DND-41 (cell line): ENCODE measurements around the gene RBMS3.

Experiments used
- ATAC-seq: fragments of 200-7000 bp; cut with Tn5 transposase; 3 replicates; pipeline ENCODE4 v1.9.1; 2021; ENCODE audit warnings: low read depth; ENCODE audit not compliant: insufficient read depth
- DNase-seq: peaks from one replicate; pipeline ENCODE4 v3.0.0-alpha.2; 2020
- H2AFZ ChIP-seq: 2 replicates; pipeline ENCODE4 v1.6.0; 2012; ENCODE audit warnings: low read depth, low read length
- H3K27ac ChIP-seq: 2 replicates; pipeline ENCODE4 v1.5.1; 2012; ENCODE audit warnings: low read length, inconsistent platforms
- H3K27me3 ChIP-seq: fragments of 200-600 bp; sonication (generic); 2 replicates; pipeline ENCODE4 v1.6.0; 2012; ENCODE audit warnings: low read length, mild to moderate bottlenecking, inconsistent platforms; ENCODE audit not compliant: insufficient read depth, poor library complexity
- H3K36me3 ChIP-seq: 2 replicates; pipeline ENCODE4 v1.5.1; 2012; ENCODE audit warnings: low read length, inconsistent platforms; ENCODE audit not compliant: insufficient read depth
- H3K4me1 ChIP-seq: 2 replicates; pipeline ENCODE4 v1.5.1; 2012; ENCODE audit warnings: mild to moderate bottlenecking, low read length; ENCODE audit not compliant: insufficient read depth
- H3K4me2 ChIP-seq: 2 replicates; pipeline ENCODE4 v1.6.0; 2012; ENCODE audit warnings: mild to moderate bottlenecking, moderate library complexity, low read length, inconsistent platforms; ENCODE audit not compliant: insufficient read depth
- H3K4me3 ChIP-seq, 2 experiments: fragments of 200-600 bp in 1 of 2; shearing (Covaris generic) in 1 of 2; 2 replicates each; pipeline ENCODE4 v1.5.1; 2012 to 2016; ENCODE audit warnings: inconsistent platforms in 2 of 2, low read length in 2 of 2, mild to moderate bottlenecking in 2 of 2, low read depth in 1 of 2, moderate library complexity in 1 of 2
- H3K79me2 ChIP-seq: 2 replicates; pipeline ENCODE4 v1.6.0; 2012; ENCODE audit warnings: low read length, inconsistent platforms; ENCODE audit not compliant: insufficient read depth
- H3K9ac ChIP-seq: 2 replicates; pipeline ENCODE4 v1.6.0; 2012; ENCODE audit warnings: low read depth, mild to moderate bottlenecking, inconsistent platforms, low read length, moderate library complexity
- H3K9me3 ChIP-seq: 2 replicates; pipeline ENCODE4 v1.5.1; 2012; ENCODE audit warnings: low read length, moderate library complexity, mild to moderate bottlenecking, inconsistent platforms; ENCODE audit not compliant: insufficient read depth, severe bottlenecking
- H4K20me1 ChIP-seq: 2 replicates; pipeline ENCODE4 v1.6.0; 2012; ENCODE audit warnings: low read length; ENCODE audit not compliant: insufficient read depth
- CTCF ChIP-seq: IDR thresholded peaks from 2 replicates; pipeline ENCODE4 v1.5.1; 2012; ENCODE audit warnings: borderline replicate concordance, low read length, moderate library complexity, mild to moderate bottlenecking; ENCODE audit not compliant: poor library complexity, severe bottlenecking; ENCODE audit errors: extremely low read depth
- EZH2 ChIP-seq: IDR thresholded peaks from 3 replicates; pipeline ENCODE4 v1.6.1; 2012; ENCODE audit warnings: borderline replicate concordance, low read depth, mild to moderate bottlenecking, moderate library complexity, low read length, inconsistent platforms; ENCODE audit not compliant: severe bottlenecking

Gene RBMS3

GRCh38 chr3:29281344-29282241 lies 722 bp downstream of the RBMS3 start:
- ATAC-seq: 0 out of 3 replicates have a peak, but pooled peaks have one; percentile 38
- no peaks in the 10 kb centered on the region for H3K27me3 ChIP-seq
- H3K36me3 ChIP-seq: no peaks in the 10 kb centered on the region
- H3K4me3 ChIP-seq: peak overlapping the region; percentile 16 to 59; a peak in 3 of 4 replicates
- H3K9me3 ChIP-seq: no peaks in the 10 kb centered on the region
- peaks cover 29% of the 10 kb centered on the region for H3K4me1 ChIP-seq
- H3K79me2 ChIP-seq: no peaks in the 10 kb centered on the region
- peak overlapping the region; percentile 76 for H3K4me2 ChIP-seq
- peak overlapping the region; percentile 44; the same call in 1 of the 2 replicates for H3K27ac ChIP-seq
- peak overlapping the region; percentile 42 for H3K9ac ChIP-seq
- TF ChIP-seq CTCF (no peak), EZH2 (no peak)
- H2AFZ ChIP-seq: peak overlapping the region; percentile 85
- H4K20me1 ChIP-seq: no peaks in the 10 kb centered on the region
- DNase-seq: peak; percentile 6

- ATAC-seq (no peak), DNase-seq (no peak)
- H3K36me3 ChIP-seq: no peaks in the 10 kb centered on the region
- no peaks in the 10 kb centered on the region for H3K27me3 ChIP-seq
- no peaks in the 10 kb centered on the region for H4K20me1 ChIP-seq
- peaks cover 29% of the 10 kb centered on the region for H3K4me1 ChIP-seq
- H3K9ac ChIP-seq: no peak overlapping the region
- H3K9me3 ChIP-seq: no peaks in the 10 kb centered on the region
- TF ChIP-seq CTCF (no peak), EZH2 (no peak)
- H3K79me2 ChIP-seq: no peaks in the 10 kb centered on the region
- peak overlapping the region; percentile 85; the same call in 1 of the 2 replicates for H2AFZ ChIP-seq
- no peak overlapping the region for H3K27ac ChIP-seq
- H3K4me3 ChIP-seq: peak overlapping the region in 1 of 2 experiments; percentile 59; a peak in 2 of 4 replicates
- peak overlapping the region; percentile 76; the same call in 1 of the 2 replicates for H3K4me2 ChIP-seq
Measured at GRCh38 chr3:29282427-29283230, 1.8 kb downstream of the RBMS3 start.

DNA sequence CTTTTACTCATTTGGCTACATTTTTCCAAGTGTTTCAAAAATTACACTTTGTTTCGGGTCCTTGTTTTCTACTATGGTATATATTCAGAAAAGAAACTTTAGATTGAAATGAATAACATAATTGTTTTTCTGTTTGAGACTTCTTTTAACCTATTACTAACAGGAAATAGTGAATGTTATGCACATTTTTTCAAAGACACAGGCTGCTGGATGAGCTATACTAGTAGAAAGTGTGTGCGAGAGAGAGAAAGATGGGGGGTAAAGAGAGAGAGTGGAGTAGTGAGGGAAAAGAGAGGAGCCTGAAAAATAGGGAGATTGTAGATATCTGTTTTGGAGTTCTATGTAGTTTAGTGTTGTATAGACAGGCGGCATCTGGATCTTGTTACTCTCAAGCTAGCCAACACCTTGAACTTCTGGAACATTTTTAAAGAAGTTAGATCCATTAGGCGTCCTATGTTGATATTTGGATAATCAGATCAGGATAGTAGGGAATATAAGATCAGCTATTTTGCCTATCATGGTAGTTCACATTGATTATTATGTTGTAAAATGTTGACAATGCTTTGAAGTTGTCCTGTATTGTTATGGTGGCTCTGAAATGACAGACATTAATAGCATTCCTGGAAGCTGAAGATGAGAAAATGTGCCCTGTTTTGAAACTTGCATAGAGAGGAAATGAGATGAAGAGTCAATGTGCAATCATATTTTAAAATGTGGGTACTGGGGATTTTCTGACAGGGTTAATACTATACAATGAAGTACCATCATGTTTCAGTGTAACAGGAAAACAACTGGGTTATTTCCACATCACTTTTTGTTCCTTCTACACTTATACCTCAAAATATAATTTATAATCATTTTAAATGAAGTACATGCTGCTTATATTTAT lies 2.6 kb downstream of the RBMS3 start:
- Histone ChIP-seq H3K9me3 (no peaks in the 10 kb centered on the region), H3K36me3 (no peaks in the 10 kb centered on the region), H3K9ac (no peak overlapping the region), H3K27me3 (no peaks in the 10 kb centered on the region), H2AFZ (no peak overlapping the region), H3K27ac (no peak overlapping the region), H3K79me2 (no peaks in the 10 kb centered on the region), H3K4me2 (no peak overlapping the region), H4K20me1 (no peaks in the 10 kb centered on the region), H3K4me1 (peaks cover 29% of the 10 kb centered on the region), H3K4me3 (no peak overlapping the region)
- no peak for TF ChIP-seq CTCF
- no peak for TF ChIP-seq EZH2
- DNase-seq (no peak), ATAC-seq (no peak)
